Neural cell (in vitro differentiated cells): ENCODE data around the gene MT4. TPM values are rescaled to one million over a fixed set of nuclear protein-coding genes. Genes with fewer than 3 reads are reported as not detected.
"Not testable (repeated sequence)": the region's sequence is repeated elsewhere in the genome, so short reads cannot be mapped to it uniquely, and the experiment has no call there.

ENCODE experiments used
- H2AFZ ChIP-seq: fragments of 200-600, 300-800 bp; sonication (generic), shearing (Covaris generic); 2 replicates; pipeline ENCODE4 v1.6.0; 2014; ENCODE audit warnings: low read depth, mild to moderate bottlenecking, antibody characterized with exemption, low read length, moderate library complexity
- H3F3A ChIP-seq: fragments of 200-600 bp; shearing (Covaris generic); 2 replicates; pipeline ENCODE4 v1.6.1; 2016; ENCODE audit warnings: mild to moderate bottlenecking, moderate library complexity, mixed read lengths, antibody characterized with exemption, low read length; ENCODE audit not compliant: insufficient read depth, poor library complexity, severe bottlenecking
- H3K27ac ChIP-seq: fragments of 200-600, 300-800 bp; sonication (generic), shearing (Covaris generic); 2 replicates; pipeline ENCODE4 v1.5.1; 2014; ENCODE audit warnings: mild to moderate bottlenecking, low read length, moderate library complexity
- H3K27me3 ChIP-seq: fragments of 300-800, 200-600 bp; sonication (generic), shearing (Covaris generic); 2 replicates; pipeline ENCODE4 v1.6.0; 2014; ENCODE audit warnings: mild to moderate bottlenecking, low read depth, low read length, moderate library complexity; ENCODE audit not compliant: insufficient read depth
- H3K36me3 ChIP-seq: fragments of 300-800, 200-600 bp; sonication (generic), shearing (Covaris generic); 2 replicates; pipeline ENCODE4 v1.5.1; 2014; ENCODE audit warnings: mild to moderate bottlenecking, antibody characterized with exemption, low read length, moderate library complexity; ENCODE audit not compliant: insufficient read depth
- H3K4me2 ChIP-seq: fragments of 300-800, 200-600 bp; sonication (generic), shearing (Covaris generic); 2 replicates; pipeline ENCODE4 v1.6.0; 2014; ENCODE audit warnings: mild to moderate bottlenecking, low read length
- H3K4me3 ChIP-seq: fragments of 300-800, 200-600 bp; sonication (generic), shearing (Covaris generic); 2 replicates; pipeline ENCODE4 v1.5.1; 2014; ENCODE audit warnings: mild to moderate bottlenecking, low read length, moderate library complexity
- H3K79me2 ChIP-seq: fragments of 200-600 bp; shearing (Covaris generic); replicated peaks from 2 replicates; pipeline ENCODE4 v1.6.0; 2014; ENCODE audit warnings: mild to moderate bottlenecking, low read length, moderate library complexity; ENCODE audit not compliant: insufficient read depth
- H3K9ac ChIP-seq: fragments of 300-800, 200-600 bp; sonication (generic), shearing (Covaris generic); 2 replicates; pipeline ENCODE4 v1.6.1; 2016; ENCODE audit warnings: mild to moderate bottlenecking, low read length, mixed read lengths
- H3K9me2 ChIP-seq: fragments of 200-600 bp; shearing (Covaris generic); 2 replicates; pipeline ENCODE4 v1.6.1; 2016; ENCODE audit warnings: mild to moderate bottlenecking, low read length, mixed read lengths; ENCODE audit not compliant: insufficient read depth
- H3K9me3 ChIP-seq: fragments of 200-600, 300-800 bp; sonication (generic), shearing (Covaris generic); 2 replicates; pipeline ENCODE4 v1.6.1; 2016; ENCODE audit warnings: mild to moderate bottlenecking, mixed run types, low read length, moderate library complexity, mixed read lengths
- H4K20me1 ChIP-seq: fragments of 200-600 bp; shearing (Covaris generic); 2 replicates; pipeline ENCODE4 v1.6.1; 2016; ENCODE audit warnings: mild to moderate bottlenecking, mixed run types; ENCODE audit not compliant: insufficient read depth
- CTCF ChIP-seq: fragments of 450-650 bp; IDR thresholded peaks from 2 replicates; pipeline ENCODE4 v1.5.1; 2014; ENCODE audit warnings: antibody characterized with exemption, mild to moderate bottlenecking, moderate library complexity; ENCODE audit not compliant: poor library complexity, severe bottlenecking
- EP300 ChIP-seq: fragments of 450-650 bp; conservative IDR thresholded peaks from 2 replicates; pipeline ENCODE4 v1.6.1; 2014; ENCODE audit warnings: antibody characterized with exemption, mild to moderate bottlenecking, moderate library complexity; ENCODE audit not compliant: poor library complexity, severe bottlenecking
- EZH2 ChIP-seq: fragments of 200-600, 300-800 bp; shearing (Covaris generic), sonication (generic); IDR thresholded peaks from 2 replicates; pipeline ENCODE4 v1.6.1; 2014; ENCODE audit warnings: antibody characterized with exemption, low read length, borderline replicate concordance, mild to moderate bottlenecking; ENCODE audit not compliant: insufficient read depth, poor library complexity, severe bottlenecking
- MXI1 ChIP-seq: fragments of 450-650 bp; conservative IDR thresholded peaks from 2 replicates; pipeline ENCODE4 v1.6.1; 2014; ENCODE audit warnings: antibody characterized with exemption, mild to moderate bottlenecking; ENCODE audit not compliant: poor library complexity, severe bottlenecking
- POLR2AphosphoS5 ChIP-seq: IDR thresholded peaks from 2 replicates; pipeline ENCODE4 v1.6.1; 2012
- RAD21 ChIP-seq: fragments of 450-650 bp; conservative IDR thresholded peaks from 2 replicates; pipeline ENCODE4 v1.6.1; 2014; ENCODE audit warnings: antibody characterized with exemption, mild to moderate bottlenecking, moderate library complexity
- REST ChIP-seq: IDR thresholded peaks from 2 replicates; pipeline ENCODE4 v1.6.1; 2012; ENCODE audit warnings: borderline replicate concordance
- SMC3 ChIP-seq: fragments of 450-650 bp; conservative IDR thresholded peaks from 2 replicates; pipeline ENCODE4 v1.6.1; 2014; ENCODE audit warnings: antibody characterized with exemption, mild to moderate bottlenecking, moderate library complexity; ENCODE audit not compliant: poor library complexity
- TAF1 ChIP-seq: IDR thresholded peaks from 2 replicates; pipeline ENCODE4 v1.6.1; 2012; ENCODE audit warnings: low read depth
- polyA plus RNA-seq: library from polyadenylated mRNA; depleted of rRNA; stranded (reverse); fragments of >200 nt; gene quantifications from 2 replicates; pipeline ENCODE4 v1.2.3, GENCODE V29; 2014

The MT4 gene
- polyA plus RNA-seq, 1 donor from 2014 or later, result not detected

GRCh38 chr16:56580391-56581048 is 15.6 kb downstream of the MT4 start:
- Histone ChIP-seq H3K9me2 (no peaks in the 10 kb centered on the region), H3K9ac (no peak overlapping the region), H3K27me3 (no peaks in the 10 kb centered on the region), H3K79me2 (no peaks in the 10 kb centered on the region), H3K27ac (no peak overlapping the region), H3K4me3 (no peak overlapping the region), H2AFZ (no peak overlapping the region), H3K9me3 (no peaks in the 10 kb centered on the region), H4K20me1 (no peaks in the 10 kb centered on the region), H3F3A (no peaks in the 10 kb centered on the region), H3K4me2 (no peak overlapping the region), H3K36me3 (no peaks in the 10 kb centered on the region)
- no peak for TF ChIP-seq POLR2AphosphoS5
- no peak for TF ChIP-seq EZH2
- no peak for TF ChIP-seq MXI1
- TF ChIP-seq TAF1, result no peak
- TF ChIP-seq EP300, result no peak
- no peak for TF ChIP-seq RAD21
- no peak for TF ChIP-seq CTCF
- TF ChIP-seq SMC3, result no peak
- no peak for TF ChIP-seq REST

GRCh38 chr16:56582911-56583310 is 18.0 kb downstream of the MT4 start:
- H3K4me2 ChIP-seq, H3F3A ChIP-seq, H3K9me2 ChIP-seq, H4K20me1 ChIP-seq, H3K9ac ChIP-seq, H3K36me3 ChIP-seq, H3K9me3 ChIP-seq, H3K27me3 ChIP-seq, H2AFZ ChIP-seq, H3K4me3 ChIP-seq, H3K79me2 ChIP-seq, H3K27ac ChIP-seq: not testable (repeated sequence)
